NCI-H345 (cell line): ENCODE data around the gene PTPRN2.

ENCODE experiments used
- DNase-seq: peaks from one replicate; lab custom pipeline; 2025; lab: John Stamatoyannopoulos, UW

The PTPRN2 gene

GRCh38 chr7:157757211-157757610 is 830.4 kb downstream of the PTPRN2 start:
- no peak for DNase-seq

DNA sequence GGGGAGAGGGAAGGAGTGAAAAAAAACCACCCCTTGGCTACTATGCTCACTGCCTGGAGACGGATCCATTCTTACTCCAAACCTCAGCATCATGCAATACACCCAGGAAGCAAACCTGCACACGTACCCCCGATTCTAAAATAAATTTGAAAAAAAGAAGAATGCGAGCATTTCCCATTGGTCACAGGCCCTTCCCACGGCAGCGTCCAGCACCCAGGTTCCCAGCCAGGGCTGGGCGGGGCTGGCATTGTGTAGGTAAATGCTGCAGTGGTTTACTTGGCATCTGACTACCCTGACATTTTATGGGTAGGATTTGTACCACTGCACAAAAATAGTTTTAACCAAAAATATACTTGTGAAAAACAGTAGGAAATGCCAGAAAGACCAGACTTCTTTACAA is 831.9 kb downstream of the PTPRN2 start:
- no peak for DNase-seq

DNA sequence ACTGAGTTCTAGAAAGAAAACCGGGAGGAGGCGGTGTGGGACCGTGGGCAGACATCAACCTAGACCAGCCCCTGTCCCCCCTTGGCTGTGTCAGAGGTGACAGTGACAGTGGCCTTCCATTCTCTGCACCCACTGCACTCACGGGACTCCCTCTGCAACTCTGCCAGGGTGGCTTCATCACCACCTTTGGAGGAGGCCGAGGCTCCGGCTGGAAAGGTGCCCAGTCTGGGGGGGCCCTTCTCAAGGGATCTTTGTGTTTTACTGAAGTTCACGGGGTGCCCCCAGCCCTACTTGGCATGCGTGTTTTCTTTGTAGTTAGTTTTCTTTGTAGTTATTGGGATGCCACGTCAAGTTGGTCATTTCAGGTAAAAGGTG is 833.2 kb downstream of the PTPRN2 start:
- no peak for DNase-seq

GRCh38 chr7:157753713-157754415 is 833.8 kb downstream of the PTPRN2 start:
- no peak for DNase-seq

- no peak for DNase-seq
Measured at GRCh38 chr7:157752832-157753291, 834.8 kb downstream of the PTPRN2 start.

- DNase-seq = no peak
Measured at GRCh38 chr7:157751951-157752673, 835.5 kb downstream of the PTPRN2 start.

DNA sequence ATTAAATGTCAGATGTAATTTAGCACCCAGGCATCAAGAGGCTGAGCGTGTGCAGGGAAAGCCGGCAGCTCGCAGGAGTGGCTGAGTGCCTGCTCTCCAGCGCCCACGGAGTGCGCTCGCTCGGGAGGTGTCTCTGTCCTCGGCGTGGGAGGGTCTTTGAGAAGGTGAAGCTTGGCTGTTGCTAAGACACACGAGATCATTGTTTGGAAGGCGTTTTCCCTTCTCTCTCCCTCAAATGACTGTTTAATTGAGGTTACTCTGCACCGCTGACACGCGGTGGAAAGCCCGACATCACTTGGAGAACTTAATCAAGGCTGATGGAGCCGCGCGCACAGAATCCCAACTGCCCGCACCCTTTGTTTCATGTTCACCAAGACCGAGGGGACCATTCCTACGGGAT is 836.2 kb downstream of the PTPRN2 start:
- no peak for DNase-seq

GRCh38 chr7:157750291-157750690 is 837.3 kb downstream of the PTPRN2 start:
- no peak for DNase-seq

DNA sequence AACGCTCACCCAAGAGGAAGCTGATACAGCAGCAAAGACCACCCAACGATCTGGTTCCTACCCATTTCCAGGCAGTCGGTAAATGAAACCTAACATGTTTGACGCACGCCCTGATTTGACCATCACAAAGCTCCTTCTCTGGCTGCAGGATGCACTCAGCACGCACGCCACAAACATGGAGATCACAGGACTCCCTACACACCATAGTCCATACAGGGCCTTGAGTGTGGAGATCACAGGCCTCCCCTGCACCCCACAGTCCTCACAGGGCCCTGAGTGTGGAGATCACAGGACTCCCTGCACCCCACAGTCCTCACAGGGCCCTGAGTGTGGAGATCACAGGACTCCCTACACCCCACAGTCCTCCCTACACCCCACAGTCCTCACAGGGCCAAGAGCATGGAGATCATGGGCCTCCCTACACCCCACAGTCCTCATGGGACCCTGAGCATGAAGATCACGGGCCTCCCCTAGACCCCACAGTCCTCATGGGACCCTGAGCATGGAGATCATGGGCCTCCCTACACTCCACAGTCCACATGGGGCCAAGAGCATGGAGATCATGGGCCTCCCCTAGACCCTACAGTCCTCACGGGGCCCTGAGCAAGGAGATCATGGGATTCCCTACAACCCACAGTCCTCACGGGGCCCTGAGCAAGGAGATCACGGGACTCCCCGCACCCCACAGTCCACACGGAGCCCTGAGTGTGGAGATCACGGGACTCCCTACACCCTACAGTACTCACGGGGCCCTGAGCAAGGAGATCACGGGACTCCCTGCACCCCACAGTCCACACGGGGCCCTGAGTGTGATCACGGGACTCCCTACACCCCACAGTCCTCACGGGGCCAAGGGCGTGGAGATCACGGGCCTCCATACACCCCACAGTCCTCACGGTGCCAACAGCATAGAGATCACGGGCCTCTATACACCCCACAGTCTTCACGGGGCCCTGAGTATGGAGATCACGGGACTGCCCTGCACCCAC is 841.6 kb downstream of the PTPRN2 start:
- DNase-seq = no peak

DNA sequence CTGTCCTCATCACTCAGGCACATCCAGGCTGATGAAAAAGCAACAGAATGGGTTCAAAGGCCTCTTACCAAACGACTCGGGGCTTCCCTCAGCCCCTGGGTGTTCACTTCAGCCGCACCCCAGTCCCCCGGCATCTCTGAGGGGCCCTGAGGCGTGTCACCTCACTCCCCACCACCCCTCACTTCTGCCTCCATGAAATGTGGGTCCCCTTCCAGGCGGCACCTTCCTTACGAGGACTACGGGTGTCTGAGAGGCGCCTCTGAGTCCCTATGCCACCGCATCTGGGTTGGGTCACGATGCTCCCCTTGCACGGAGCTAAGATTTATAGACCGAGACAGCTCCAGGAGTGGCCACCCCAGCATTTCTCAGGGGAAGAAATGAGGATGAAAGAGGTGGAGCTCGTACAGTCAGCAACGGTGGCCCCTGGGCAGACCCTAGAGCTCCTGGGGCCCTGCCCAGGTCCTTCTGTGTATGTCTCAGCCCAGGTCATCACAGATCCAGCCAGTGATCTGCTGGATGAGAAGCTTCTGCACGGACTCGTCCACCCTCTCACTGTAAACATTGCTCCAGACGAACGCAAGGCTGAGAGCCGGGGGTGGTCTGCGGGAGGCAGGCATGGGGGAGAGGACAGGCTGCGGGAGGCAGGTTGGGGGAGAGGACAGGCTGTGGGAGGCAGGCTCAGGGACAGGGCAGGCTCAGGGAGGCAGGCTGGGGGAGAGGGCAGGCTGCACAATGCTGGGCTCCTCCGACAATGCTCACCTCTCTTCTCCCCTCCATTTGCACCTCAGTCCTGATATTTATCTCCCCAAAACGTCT is 842.6 kb downstream of the PTPRN2 start:
- DNase-seq = no peak

DNA sequence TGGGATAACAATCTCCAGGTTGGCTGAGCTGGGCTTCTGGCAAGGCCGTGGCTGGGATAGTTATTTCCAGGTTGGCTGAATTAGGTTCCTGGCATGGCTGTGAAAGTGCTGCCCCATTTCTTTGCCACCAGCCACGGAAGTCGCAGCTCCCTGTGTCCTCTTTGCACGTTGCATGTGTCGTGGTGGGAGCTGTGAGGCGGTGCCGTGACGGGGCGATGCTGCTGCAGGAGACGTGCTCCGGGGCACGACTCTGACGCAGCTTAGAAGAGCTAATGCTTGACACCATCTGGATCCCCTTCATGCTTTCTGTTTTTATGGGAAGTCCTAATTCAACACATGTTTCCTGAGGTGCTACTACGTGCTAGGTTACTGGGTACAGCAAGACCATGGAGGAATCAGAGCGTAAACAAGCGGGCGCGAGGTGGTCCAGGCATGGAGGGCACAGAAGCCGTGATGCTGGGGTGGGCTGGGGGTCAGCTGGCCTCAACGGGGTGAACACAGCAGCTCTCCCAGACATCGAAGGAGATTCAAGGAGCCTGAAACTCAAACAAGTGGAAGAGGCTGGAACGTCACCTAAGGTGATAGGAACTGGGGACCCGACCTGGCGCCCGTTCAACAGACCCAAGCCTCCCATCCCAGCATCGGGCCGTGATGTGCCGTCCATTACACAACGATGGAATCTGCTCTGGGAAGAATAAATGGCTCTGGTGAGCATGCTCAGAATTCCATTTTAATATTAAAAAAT is 843.7 kb downstream of the PTPRN2 start:
- no peak for DNase-seq

- DNase-seq = no peak
Measured at GRCh38 chr7:157740251-157740798, 847.3 kb downstream of the PTPRN2 start.

- DNase-seq = no peak
Measured at GRCh38 chr7:157739650-157740049, 848.0 kb downstream of the PTPRN2 start.

GRCh38 chr7:157739031-157739430 is 848.6 kb downstream of the PTPRN2 start:
- no peak for DNase-seq

- DNase-seq = no peak
Measured at GRCh38 chr7:157738066-157738460, 849.6 kb downstream of the PTPRN2 start.

DNA sequence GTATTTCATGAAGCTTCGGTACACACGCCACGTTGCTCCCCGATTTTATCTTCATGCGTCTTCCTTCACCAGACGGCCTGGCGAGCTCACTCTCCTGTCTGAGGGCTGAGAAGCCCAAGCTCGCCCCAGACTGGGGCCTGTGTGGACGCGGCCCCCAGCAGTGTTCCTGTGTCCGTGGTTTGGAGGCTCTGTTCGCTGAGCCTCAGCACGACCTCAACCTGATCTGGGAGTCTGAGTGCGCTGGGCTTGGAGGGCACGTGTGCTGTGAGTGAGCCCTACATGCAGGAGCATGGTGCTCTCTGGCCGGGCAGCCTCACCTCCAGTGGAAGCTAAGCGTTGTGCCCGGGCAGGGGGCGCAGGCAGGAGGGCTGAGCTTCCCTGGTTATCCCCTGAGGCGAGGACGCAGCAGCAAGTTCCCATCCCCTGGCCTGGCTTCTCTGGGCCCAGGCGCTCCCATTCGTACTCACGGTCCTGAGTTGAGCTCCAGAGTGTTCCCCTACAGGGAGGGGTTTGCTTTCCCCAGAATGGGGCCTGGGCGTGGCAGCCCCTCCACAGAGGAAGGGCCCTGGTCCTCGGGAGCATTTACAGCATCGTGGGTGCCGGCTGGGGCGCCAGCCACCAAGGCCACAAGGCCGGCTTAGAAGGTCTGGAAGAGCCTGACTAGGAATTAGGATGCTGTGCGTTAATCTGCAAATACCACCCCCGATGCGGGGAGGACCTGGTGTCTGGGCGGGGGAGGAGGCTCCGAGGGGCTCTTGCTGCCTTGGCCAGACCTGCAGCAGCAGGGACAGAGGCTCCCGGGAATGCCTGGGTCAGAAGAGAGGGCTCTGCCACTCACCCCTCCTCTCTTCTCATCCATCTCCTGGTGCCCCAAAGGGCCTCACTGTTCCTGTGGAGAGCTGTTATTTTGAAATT is 850.2 kb downstream of the PTPRN2 start:
- DNase-seq = no peak

GRCh38 chr7:157736341-157736740 is 851.3 kb downstream of the PTPRN2 start:
- no peak for DNase-seq

GRCh38 chr7:157735826-157736225 is 851.8 kb downstream of the PTPRN2 start:
- no peak for DNase-seq
